ENCODE results near the gene REL.
"Not testable (repeated sequence)": the region's sequence is repeated elsewhere in the genome, so short reads cannot be mapped to it uniquely, and the experiment has no call there.

Gene REL

GRCh38 chr2:60867848-60868247 lies 13.5 kb upstream of the REL start:
- no peak for DNase-seq (ENCODE audit: low spot score)

GRCh38 chr2:60868589-60869273 lies 12.6 kb upstream of the REL start:
- DNase-seq (ENCODE audit: low spot score) = no peak

- DNase-seq (ENCODE audit: low spot score) = no peak
These were observed 8.9 kb upstream of the REL start for GRCh38 chr2:60872510-60872928.

GRCh38 chr2:60873381-60873780 lies 8.0 kb upstream of the REL start:
- DNase-seq (ENCODE audit: low spot score) = no peak

GRCh38 chr2:60875520-60875919 lies 5.9 kb upstream of the REL start:
- no peak for DNase-seq (ENCODE audit: low spot score)

- DNase-seq (ENCODE audit: low spot score) = no peak
These were observed 729 bp upstream of the REL start for GRCh38 chr2:60880643-60881046.

- no peak for DNase-seq (ENCODE audit: low spot score)
These were observed 1.8 kb downstream of the REL start for GRCh38 chr2:60882971-60883753.

- no peak for DNase-seq (ENCODE audit: low spot score)
These were observed 2.5 kb downstream of the REL start for GRCh38 chr2:60883896-60884295.

GRCh38 chr2:60884800-60885199 lies 3.4 kb downstream of the REL start:
- DNase-seq (ENCODE audit: low spot score) = no peak

GRCh38 chr2:60885683-60886082 lies 4.3 kb downstream of the REL start:
- DNase-seq (ENCODE audit: low spot score) = no peak

- DNase-seq (ENCODE audit: low spot score) = no peak
These were observed 5.6 kb downstream of the REL start for GRCh38 chr2:60886991-60887390.

GRCh38 chr2:60888853-60889252 lies 7.5 kb downstream of the REL start:
- no peak for DNase-seq (ENCODE audit: low spot score)

- not testable (repeated sequence) for DNase-seq (ENCODE audit: low spot score)
These were observed 8.4 kb downstream of the REL start for GRCh38 chr2:60889581-60890392.

- no peak for DNase-seq (ENCODE audit: low spot score)
These were observed 9.0 kb downstream of the REL start for GRCh38 chr2:60890393-60890707.

- DNase-seq (ENCODE audit: low spot score) = no peak
These were observed 9.8 kb downstream of the REL start for GRCh38 chr2:60891180-60891579.

GRCh38 chr2:60898567-60898966 lies 17.2 kb downstream of the REL start:
- no peak for DNase-seq (ENCODE audit: low spot score)

GRCh38 chr2:60899230-60899891 lies 18.0 kb downstream of the REL start:
- no peak for DNase-seq (ENCODE audit: low spot score)

- DNase-seq (ENCODE audit: low spot score) = no peak
These were observed 18.5 kb downstream of the REL start for GRCh38 chr2:60899892-60900249.

- DNase-seq (ENCODE audit: low spot score) = not testable (repeated sequence)
These were observed 19.9 kb downstream of the REL start for GRCh38 chr2:60901296-60901695.

- DNase-seq (ENCODE audit: low spot score) = not testable (repeated sequence)
These were observed 24.5 kb downstream of the REL start for GRCh38 chr2:60905867-60906266.

GRCh38 chr2:60906395-60906794 lies 25.0 kb downstream of the REL start:
- no peak for DNase-seq (ENCODE audit: low spot score)

GRCh38 chr2:60907329-60907728 lies 26.0 kb downstream of the REL start:
- no peak for DNase-seq (ENCODE audit: low spot score)

All from iPS-NIHi11 (cell line).